Measurements from ENCODE around the gene ZFPM1.
"Not testable (repeated sequence)": the region's sequence is repeated elsewhere in the genome, so short reads cannot be mapped to it uniquely, and the experiment has no call there.

The ZFPM1 gene

DNA sequence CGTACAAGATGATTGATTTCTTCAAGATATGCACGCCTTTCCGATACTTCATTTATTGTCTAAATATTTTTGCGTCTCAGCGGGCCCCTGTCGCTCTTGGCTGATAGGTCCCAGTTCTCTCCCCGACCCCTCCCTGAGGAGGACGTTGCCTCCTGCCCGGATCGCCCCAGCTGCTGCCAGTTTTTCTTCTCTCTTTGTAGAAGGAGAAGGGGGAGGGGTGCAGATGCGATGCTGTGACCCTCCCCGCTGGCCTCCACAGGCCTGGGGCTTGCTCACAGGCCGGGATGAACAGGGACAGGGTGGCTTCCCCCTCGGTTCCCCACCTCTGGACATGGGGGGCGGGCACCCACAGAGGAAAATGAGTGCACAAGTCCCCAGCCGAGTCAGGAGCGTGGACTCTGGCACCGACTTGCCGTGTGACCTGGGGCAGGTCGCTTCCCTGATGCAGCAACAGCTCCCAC, 63.6 kb downstream of the ZFPM1 start:
- DNase-seq = no peak

DNA sequence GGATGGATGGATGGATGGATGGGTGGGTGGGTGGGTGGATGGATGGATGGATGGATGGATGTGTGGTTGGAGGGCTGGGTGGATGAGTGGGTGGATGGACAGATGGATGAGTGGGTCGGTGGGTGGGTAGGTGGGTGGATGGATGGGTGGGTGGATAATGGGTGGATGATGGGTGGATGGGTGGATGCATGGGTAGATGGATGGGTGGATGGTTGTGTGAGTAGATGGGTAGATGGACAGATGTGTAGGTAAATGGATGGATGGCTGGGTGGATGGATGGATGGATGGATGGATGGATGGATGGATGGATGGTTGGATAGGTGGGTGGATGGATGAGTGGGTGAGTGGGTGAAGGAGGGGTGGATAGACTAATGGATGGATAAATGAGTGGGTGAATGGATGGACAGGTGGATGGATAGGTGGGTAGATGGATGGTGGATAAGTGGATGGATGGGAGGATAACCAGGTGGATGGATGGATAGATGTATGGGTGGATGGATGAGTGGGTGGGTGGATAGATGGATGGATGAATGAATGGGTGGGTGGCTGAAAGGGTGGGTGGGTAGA, 64.2 kb downstream of the ZFPM1 start:
- DNase-seq = not testable (repeated sequence)

DNA sequence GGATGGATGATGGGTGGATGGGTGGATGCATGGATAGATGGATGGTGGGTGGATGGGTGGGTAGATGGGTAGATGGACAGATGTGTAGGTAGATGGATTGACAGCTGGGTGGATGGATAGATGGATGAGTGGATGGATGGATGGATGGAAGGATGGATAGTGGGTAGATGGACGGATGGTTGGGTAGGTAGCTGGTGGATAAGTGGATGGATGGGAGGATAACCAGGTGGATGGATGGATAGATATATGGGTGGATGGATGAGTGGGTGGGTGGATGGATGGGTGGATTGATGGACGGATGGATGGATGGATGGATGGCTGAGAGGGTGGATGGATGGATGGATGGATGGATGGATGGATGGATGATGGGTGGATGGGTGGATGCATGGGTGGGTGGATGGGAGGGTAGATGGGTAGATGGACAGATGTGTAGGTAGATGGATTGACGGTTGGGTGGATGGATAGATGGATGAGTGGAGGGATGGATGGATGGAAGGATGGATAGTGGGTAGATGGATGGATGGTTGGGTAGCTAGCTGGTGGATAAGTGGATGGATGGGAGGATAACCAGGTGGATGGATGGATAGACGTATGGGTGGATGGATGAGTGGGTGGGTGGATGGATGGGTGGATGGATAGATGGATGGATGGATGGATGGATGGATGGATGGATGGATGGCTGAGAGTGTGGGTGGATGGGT, 65.5 kb downstream of the ZFPM1 start:
- not testable (repeated sequence) for DNase-seq

DNA sequence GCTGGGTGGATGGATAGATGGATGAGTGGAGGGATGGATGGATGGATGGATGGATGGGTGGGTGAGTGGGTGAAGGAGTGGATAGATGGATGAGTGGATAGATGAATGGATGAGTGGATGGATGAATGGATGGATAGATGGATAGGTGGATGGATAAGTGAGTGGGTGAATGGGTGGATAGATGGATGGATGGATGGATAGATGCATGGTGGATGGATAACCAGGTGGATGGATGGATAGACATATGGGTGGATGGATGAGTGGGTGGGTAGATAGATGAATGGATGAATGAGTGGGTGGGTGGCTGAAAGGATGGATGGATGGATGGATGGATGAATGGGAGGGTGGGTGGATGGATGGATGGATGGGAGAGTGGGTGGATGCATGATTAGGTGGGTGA, 66.2 kb downstream of the ZFPM1 start:
- DNase-seq = no peak

DNA sequence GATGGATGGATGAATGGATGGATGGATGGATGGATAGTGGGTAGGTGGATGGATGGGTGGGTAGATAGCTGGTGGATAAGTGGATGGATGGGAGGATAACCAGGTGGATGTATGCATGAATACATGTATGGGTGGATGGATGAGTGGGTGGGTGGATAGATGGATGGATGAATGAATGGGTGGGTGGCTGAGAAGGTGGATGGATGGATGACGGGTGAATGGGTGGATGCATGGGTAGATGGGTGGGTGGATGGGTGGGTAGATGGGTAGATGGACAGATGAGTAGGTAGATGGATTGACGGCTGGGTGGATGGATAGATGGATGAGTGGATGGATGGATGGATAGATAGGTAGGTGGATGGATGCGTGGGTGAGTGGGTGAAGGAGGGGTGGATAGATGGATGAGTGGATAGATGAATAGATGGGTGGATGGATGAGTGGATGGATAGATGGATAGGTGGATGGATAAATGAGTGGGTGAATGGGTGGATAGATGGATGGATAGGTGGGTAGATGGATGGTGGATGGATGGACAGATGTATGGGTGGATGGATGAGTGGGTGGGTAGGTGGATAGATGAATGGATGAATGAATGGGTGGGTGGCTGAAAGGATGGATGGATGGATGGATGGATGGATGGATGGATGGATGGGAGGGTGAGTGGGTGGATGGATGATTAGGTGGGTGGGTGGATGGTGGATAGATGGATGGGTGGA, 67.0 kb downstream of the ZFPM1 start:
- no peak for DNase-seq

DNA sequence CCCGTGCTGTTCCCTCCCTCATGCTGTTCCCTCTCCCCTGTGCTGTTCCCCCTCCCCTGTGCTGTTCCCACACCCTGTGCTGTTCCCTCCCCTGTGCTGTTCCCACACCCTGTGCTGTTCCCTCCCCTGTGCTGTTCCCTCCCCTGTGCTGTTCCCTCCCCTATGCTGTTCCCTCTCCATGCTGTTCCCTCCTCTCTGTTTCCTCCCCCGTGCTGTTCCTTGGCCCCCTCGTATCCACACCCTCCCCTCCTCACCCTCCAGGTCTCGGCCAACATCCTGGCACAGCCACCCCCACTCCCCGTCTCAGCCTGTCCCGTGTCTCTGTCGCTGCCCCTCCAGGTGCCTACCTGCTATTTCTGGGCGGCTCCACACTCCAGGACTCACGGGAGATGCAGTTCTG, 68.6 kb downstream of the ZFPM1 start:
- DNase-seq = no peak

DNA sequence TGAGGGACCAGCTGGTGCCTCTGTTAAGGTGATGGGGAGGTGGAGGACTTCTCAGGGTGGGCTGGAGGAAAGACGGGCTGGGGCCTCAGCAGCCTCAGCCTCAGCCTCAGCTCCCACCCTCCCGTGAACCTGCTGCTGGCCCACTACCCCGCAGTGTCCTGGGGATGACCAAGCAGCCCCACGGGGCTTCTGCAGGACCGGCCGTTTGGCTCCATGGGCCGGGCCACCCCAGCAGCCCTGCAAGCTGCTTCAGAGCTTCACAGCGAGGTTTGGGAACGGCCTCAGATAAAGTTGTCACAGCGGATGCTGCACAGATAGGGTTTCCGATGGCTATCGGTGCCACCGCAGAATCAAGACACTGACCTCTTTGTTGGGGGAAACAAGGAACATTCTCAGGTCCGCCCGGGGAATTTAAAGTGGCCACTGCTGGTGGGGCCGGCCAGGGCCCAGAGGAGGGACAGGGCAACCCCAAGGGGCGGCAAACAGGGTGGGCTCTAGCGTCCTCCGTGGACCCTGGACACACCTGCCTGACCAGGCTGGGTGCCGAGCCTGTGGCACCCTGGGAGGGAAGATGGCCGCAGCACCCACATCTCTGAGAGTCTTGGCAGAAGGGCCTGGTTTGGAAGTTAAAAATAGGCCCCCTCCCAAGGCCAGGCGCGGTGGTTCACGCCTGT, 69.3 kb downstream of the ZFPM1 start:
- DNase-seq = no peak

DNA sequence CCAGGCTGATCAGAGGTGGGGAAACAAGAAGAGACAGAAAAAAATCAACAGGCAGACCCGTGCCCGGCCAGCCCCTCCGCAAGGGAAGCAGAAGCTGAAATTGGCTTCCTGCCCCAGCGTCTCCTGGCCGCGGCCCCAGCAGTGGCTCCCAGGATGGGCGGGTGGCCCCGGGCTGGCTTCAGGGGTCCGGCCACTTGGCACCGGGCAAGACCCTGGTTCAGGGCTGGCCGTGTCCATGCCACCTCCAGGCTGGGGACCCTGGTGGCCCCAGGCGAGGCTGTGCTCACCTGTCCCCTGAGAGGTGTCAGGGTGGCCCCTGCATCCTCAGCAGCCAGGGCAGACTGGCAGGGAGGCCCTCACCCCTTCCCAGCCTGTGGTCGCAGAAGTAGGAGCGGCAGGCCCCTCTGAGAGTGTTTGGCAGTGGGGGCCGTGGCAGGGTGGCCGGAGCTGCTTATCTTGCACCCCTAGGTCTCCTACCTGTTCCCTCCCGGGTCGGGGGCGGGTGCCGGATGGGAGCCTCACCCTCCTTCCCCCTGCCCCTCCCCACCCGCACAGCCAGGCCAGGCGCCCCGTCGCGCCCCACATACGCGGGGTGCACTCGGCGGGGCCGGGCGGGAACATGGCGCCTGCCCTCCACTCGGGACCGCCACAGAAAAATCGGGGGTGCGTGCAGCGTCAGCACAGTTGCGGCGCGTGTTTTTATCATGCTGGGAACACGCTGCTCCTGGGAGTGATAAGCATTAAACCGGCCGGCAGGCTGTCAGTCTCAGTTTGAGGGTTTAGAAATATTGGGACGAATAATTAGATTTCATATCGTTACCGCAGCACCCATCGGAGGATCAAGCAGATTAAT, 70.5 kb downstream of the ZFPM1 start:
- no peak for DNase-seq

DNA sequence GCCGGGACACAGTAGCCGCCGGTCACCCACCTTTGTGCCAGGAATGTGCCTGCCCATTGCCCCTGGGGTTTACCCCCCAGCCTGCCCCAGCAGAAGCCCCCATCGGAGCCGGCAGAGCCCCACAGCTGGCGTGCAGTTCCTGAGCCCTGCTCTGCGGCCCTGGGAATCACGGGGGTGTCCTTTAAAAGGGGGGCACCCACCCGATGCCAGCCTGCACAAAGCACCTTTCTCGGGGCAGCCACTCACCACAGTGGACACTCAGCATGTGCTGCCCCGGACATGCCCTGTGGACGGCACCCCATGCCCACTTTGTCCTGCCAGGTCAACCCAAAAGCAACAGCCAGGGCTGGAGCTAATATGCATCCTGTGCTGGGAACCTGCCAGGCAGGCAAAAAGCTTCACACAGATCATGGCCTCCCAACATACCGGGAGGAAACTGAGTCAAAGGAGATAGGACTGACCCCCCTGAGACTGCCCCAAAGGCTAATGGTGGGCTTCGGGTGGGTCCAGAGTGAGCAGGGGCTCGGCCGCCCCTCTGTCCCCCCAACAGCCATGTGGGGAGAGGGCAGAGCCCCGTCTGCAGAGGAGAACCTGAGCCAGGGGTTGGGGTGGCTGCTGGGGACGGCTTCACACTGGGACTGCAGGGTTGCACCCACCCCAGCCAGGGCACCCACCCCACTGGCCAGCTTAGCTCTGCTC, 71.3 kb downstream of the ZFPM1 start:
- no peak for DNase-seq

DNA sequence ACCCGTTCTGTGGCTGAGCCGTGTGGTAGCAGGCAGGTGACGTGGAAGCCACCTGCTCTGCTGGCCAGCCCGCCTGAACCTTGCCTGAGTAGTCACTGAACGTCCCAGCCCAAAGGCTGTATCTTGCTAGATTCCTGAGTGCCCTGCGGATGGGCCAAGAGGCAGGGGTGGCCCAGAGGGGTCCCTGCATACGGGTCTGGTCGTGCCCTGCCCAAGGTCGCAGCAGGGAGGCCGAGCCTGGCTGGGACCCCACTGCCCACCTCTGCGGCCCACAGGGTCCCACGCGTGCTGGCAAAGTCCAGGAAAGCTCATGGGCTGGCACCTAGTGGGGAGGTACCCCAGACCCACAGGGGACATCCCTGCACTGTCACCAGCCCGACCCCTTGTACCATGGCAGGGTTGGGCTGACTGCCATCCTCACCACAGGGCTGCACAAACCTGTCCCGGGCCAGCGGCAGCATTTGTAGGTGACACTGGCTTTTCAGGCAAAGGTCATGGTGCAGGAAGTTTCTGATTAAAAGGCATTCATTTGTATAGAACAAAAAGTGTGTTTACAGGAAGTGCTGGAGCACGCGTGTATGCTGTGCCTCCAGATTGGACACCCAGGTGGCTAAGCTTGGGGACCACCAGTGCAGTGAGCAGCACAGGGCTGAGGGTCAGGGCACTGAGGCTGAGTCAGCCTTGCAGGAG, 72.0 kb downstream of the ZFPM1 start:
- no peak for DNase-seq

DNA sequence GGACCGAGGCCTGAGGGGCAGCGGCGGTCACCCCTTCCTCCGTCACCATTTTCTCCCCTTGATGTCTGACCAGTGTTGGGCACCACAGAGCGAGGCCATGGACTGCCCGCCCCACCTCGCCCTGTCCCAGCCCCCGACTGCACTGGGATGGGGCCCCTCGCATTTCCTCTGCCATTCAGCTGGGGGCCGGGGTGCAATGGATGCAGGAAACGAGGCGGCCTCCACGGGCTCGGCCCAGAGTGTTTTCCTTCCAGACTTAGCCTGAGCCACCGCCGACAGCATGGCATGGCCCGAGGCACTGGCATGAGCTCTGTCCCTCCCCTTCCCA, 72.5 kb downstream of the ZFPM1 start:
- DNase-seq = no peak

DNA sequence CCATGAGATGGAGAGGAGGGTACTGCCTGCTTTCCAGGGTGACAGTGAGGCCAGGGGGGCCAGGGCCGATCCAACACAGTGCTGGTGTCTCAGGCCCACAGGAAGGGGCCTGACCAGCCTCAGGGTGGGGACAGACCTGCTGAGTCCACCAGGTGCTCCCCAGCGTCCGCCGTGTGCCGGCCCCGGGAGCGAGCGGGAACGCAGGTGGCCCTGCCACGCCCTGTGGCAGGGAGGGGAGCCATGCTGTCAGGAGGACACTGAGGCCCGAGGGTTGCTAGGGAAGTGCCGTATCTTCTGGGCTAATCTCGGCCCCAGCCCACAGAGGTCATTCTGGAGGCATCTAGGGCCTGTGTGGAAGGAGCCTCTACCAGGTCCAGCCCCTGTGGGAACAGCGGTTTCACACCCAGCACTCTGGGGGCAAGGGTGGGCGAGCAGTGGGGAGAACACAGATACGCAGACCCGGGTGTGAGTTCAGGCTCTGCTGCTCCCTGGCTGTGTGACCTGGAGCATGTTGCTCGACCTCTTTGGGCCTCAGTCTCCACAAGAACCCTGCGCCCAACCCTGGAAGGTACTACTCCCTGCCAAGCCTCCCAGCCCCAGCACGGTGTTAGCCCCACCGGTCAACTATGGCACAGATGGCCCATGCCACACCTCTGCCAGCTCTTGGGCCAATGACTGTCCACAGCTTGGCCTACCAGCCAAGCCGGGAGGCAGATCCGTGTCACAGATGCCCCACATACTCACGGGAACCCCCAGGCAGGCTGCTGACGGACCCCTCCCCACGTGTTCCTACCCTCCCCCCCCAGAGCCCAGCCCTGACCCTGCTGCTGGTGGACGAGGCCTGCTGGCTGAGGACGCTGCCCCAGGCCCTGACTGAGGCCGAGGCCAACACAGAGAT, 73.2 kb downstream of the ZFPM1 start:
- DNase-seq = no peak

DNA sequence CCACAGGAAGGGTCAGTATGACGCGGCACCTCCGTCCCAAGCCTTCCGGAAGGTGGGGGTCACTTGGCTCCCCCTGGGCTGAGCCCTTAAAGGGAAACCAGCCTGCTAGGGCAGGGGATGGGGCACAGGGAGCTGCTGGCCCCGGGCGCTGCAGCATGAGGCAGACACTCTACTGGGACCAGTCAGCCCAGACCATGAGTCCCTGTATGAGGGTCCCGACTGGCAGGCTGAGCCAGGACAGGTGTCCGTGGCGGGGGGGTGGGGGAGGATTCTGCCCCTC, 73.8 kb downstream of the ZFPM1 start:
- DNase-seq = no peak

DNA sequence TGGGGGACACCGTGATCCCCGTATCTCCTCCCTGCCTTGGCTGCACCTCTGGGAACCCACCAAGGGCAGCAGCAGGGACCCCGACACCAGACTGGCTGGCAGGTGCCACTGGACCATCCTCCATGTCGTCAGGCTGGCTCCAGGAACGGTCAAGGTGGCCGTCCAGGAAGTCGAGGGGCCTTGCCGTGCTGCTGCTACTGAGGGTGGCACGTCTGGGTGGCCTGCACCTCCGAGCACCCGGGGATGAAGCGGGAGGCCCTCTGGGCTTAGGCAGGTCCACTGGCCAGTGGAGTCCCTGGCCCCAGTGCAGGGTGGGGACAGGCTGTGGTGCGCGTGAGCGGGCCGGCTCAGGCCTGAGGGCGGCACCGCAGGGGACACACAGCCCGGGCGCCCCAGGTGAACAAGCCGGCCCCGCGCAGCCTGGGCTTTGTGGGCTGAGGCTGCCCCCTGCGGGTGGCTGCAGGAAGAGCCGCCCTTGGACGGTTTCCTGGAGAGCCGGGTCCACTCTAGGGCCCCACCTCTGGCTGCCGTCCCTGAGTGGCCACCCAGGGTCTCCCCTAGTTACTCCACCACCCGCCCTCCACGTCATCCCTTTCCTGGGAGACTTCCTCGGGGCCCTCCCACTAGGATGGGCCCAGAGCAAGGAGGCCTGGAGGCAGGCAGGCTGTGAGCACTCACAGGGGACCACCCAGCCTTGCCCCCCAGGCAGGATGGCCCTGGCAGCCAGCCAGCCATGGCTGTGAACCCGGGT, 74.3 kb downstream of the ZFPM1 start:
- peak; percentile 8 to 76 (median 48) for DNase-seq

DNA sequence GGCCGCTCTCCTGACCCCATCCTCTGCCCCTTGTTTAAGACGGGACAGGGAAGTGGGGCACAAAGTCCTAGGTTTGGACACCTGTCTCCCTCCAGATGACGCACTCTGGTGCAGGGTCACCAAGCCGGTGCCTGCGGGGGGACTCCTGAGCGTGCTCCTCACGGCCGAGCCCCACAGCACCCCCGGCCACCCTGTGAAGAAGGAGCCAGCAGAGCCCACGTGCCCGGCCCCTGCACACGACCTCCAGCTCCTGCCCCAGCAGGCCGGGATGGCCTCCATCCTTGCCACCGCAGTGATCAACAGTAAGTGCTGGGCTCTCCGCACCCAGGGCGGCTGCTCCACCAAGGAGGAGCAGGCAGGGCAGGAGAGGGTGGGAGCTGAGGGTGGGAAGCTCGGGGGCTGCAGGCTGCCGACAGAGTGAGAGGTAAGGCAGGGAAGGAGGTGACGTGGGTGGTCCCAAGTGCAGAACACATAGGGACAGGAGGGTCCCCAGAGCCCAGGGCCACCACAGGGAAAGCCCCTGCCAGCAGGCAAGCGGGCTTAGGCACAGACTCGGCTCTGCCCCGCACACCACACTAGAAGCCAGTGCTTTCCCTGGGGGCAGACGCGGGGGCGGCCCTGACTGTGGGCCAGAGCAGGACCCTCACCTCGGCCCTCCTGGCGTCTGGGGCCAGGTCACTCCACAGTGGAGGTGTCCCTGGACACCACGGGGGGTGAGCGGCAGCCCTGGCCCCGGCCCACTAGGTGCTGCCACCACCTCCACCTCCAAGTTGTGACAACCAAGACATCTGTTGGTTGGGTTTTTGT, 75.1 kb downstream of the ZFPM1 start:
- no peak for DNase-seq

DNA sequence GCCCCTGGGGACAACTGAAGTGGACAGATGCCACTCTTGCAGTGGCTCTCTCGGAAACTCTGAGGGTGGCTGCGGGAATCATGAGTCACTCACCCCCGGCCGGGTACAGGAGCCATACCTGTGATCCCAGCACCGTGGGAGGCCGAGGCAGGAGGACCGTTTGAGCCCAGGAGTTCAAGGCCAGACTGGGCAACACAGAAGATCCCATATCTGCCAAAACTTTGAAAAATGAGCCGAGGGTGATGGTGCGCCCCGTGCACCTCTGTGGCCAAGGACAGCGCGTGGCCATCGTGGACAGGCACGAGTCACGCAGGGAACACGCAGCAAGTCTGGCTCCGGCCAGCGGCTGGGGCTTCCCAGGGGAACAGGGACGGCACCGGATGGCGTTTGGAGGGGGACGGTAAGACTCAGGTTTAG, 75.8 kb downstream of the ZFPM1 start:
- no peak for DNase-seq

DNA sequence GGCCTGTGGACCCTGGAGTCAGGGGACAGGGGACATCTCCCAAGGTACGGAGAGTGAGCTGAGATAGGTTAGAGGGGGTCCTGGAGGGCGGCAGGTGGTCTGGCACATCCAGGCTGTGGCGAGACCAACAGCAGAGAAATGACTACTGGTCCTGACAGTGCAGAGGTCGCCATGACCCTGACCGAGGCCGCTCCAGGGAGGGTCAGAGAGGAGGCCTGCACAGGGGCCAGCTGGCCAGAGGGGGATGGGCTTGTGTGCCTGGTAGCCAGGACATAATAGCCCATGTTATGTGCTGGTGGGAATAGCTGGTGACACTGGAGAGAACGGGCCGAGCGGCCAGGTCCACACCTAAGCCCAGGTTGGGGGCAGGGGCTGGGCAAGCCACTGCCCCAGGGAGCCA, 76.5 kb downstream of the ZFPM1 start:
- no peak for DNase-seq

DNA sequence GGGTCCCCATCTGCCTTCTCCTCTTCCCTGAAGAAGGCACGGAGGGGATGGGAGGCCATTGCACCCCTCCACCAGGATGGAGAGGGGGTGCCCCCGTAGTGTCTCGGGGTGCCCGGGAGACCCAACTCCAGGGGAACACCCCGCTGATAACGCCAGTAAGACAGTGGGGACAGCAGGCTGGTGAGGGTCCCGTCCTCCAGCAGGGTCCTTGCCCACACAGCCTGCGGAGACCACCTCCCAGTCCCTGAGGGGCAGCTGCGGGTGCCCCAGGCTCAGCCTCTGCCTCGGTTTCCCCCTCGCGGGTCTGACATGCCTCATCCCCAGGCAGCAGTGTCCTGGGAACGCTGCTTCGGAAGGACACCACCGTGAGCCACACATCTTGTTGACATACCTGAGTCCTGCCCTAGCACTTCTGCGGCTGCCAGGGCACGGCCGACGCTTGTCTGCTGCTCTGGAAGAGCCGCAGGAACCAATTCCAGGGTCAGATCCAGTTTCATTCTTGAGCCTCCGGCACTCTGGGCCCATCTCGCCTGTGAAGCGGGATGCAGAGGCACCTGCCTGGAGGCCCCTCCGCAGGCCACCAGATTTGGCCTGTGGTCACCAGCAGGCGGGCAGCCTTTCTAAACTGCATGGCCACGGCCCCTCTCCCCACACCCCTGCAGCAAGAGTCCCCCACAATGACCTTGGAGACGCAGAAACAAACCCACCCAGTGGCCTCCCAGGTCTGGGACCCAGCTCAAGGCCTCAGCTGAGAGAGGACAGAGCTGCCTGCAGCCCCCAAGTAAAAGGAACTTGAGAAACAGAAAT, 77.2 kb downstream of the ZFPM1 start:
- DNase-seq = no peak
